H1 (cell line): Measurements from ENCODE around the gene CLMP. TPM values are rescaled to one million over a fixed set of nuclear protein-coding genes. Genes with fewer than 3 reads are reported as not detected.

Experiments used
- CTCF ChIA-PET: fragments of 300-600 bp; sonication (Branson Sonifier 250); formaldehyde crosslinking; loops from one replicate; lab custom pipeline; 2021; ENCODE audit not compliant: partially characterized antibody; lab: Charles Lee
- POLR2A ChIA-PET: fragments of 300-600 bp; sonication (Branson Sonifier 250); formaldehyde crosslinking; loops from one replicate; lab custom pipeline; 2021; ENCODE audit warnings: inconsistent platforms; ENCODE audit not compliant: partially characterized antibody; lab: Charles Lee
- DNase-seq, 2 experiments: peaks; one replicate each; pipeline versions ENCODE4 v3.0.0 to v3.0.0-alpha.2; 2010 to 2022; ENCODE audit warnings: low spot score in 2 of 2, low read depth in 1 of 2, mixed read lengths in 1 of 2
- FAIRE-seq: peaks from 2 replicates; lab custom pipeline; 2011; peaks lifted over from hg19 to GRCh38; lab: Jason Lieb, UNC
- H2AFZ ChIP-seq: 2 replicates; pipeline ENCODE4 v1.8.1; 2012; ENCODE audit warnings: low read length, inconsistent platforms
- H2AK5ac ChIP-seq: 2 replicates; pipeline ENCODE4 v1.6.1; 2013; ENCODE audit warnings: low read depth, low read length
- H2BK120ac ChIP-seq: replicated peaks from 2 replicates; pipeline ENCODE3; 2013; ENCODE audit warnings: low read depth, low read length, inconsistent platforms
- H2BK12ac ChIP-seq: 2 replicates; pipeline ENCODE4 v1.6.1; 2013; ENCODE audit warnings: low read depth, low read length
- H2BK15ac ChIP-seq: 2 replicates; pipeline ENCODE4 v1.6.1; 2013; ENCODE audit warnings: low read length
- H2BK20ac ChIP-seq: 2 replicates; pipeline ENCODE4 v1.6.1; 2013; ENCODE audit warnings: low read length
- H2BK5ac ChIP-seq: 2 replicates; pipeline ENCODE4 v1.6.1; 2013; ENCODE audit warnings: low read depth, low read length
- H3K14ac ChIP-seq: 2 replicates; pipeline ENCODE4 v1.6.1; 2013; ENCODE audit warnings: inconsistent platforms; ENCODE audit not compliant: insufficient read length
- H3K18ac ChIP-seq: 2 replicates; pipeline ENCODE4 v1.6.1; 2013; ENCODE audit warnings: low read length; ENCODE audit errors: extremely low read depth
- H3K23ac ChIP-seq: 2 replicates; pipeline ENCODE4 v1.6.1; 2013; ENCODE audit warnings: inconsistent platforms; ENCODE audit not compliant: insufficient read length
- H3K23me2 ChIP-seq: 2 replicates; pipeline ENCODE4 v1.6.1; 2013; ENCODE audit warnings: low read depth, low read length
- H3K27ac ChIP-seq: 2 replicates; pipeline ENCODE4 v1.6.1; 2011; ENCODE audit warnings: low read depth, low read length, inconsistent platforms
- H3K27me3 ChIP-seq, 4 experiments: replicated peaks in 1 of 4; 1 replicate in 1 of 4; 2 replicates in 3 of 4; pipeline versions ENCODE4 v1.6.1 to v1.8.1; 2011 to 2013; ENCODE audit warnings: low read length in 3 of 4, mild to moderate bottlenecking in 3 of 4, inconsistent platforms in 2 of 4, mixed read lengths in 2 of 4, moderate library complexity in 1 of 4; ENCODE audit not compliant: control insufficient read depth in 3 of 4, insufficient read depth in 3 of 4; ENCODE audit errors: extremely low read depth in 1 of 4
- H3K36me3 ChIP-seq, 4 experiments: 2 replicates each; pipeline versions ENCODE4 v1.6.1 to v1.8.1; 2011 to 2013; ENCODE audit warnings: mild to moderate bottlenecking in 4 of 4, low read length in 3 of 4, moderate library complexity in 2 of 4, control low read depth in 1 of 4, inconsistent platforms in 1 of 4; ENCODE audit not compliant: insufficient read depth in 4 of 4, control insufficient read depth in 2 of 4
- H3K4ac ChIP-seq: replicated peaks from 2 replicates; pipeline ENCODE3; 2013; ENCODE audit warnings: low read length, low read depth, mixed read lengths, inconsistent platforms; ENCODE audit not compliant: insufficient read length
- H3K4me1 ChIP-seq, 4 experiments: replicated peaks in 1 of 4; 1 replicate in 1 of 4; 2 replicates in 3 of 4; pipeline versions ENCODE4 v1.6.1 to v1.8.1; 2011 to 2013; ENCODE audit warnings: low read length in 3 of 4, inconsistent platforms in 2 of 4, mixed read lengths in 1 of 4; ENCODE audit not compliant: insufficient read depth in 4 of 4, control insufficient read depth in 3 of 4
- H3K4me2 ChIP-seq, 2 experiments: 2 replicates each; pipeline versions ENCODE4 v1.6.1 to v1.8.1; 2011 to 2013; ENCODE audit warnings: low read depth in 2 of 2, low read length in 2 of 2, control low read depth in 1 of 2, inconsistent platforms in 1 of 2, mild to moderate bottlenecking in 1 of 2; ENCODE audit not compliant: insufficient read depth in 1 of 2
- H3K4me3 ChIP-seq, 4 experiments: fragments of 200-600, 300-600 bp in 1 of 4; sonication (generic), shearing (Covaris generic), sonication (Bioruptor Twin) in 1 of 4; 2 replicates each; pipeline versions ENCODE4 v1.5.1 to v1.8.1; 2011 to 2016; ENCODE audit warnings: low read length in 4 of 4, low read depth in 3 of 4, control low read depth in 2 of 4, inconsistent platforms in 2 of 4, mild to moderate bottlenecking in 2 of 4, mixed read lengths in 1 of 4, moderate library complexity in 1 of 4; ENCODE audit not compliant: insufficient read depth in 2 of 4; ENCODE audit errors: extremely low read depth in 1 of 4
- H3K56ac ChIP-seq: replicated peaks from 2 replicates; pipeline ENCODE3; 2013; ENCODE audit warnings: low read depth, mild to moderate bottlenecking, mixed read lengths, low read length, inconsistent platforms; ENCODE audit not compliant: insufficient read length
- H3K79me1 ChIP-seq: 2 replicates; pipeline ENCODE4 v1.6.1; 2013; ENCODE audit warnings: low read depth, low read length, control low read depth
- H3K79me2 ChIP-seq, 2 experiments: 2 replicates each; pipeline versions ENCODE4 v1.6.1 to v1.8.1; 2012 to 2013; ENCODE audit warnings: low read length in 2 of 2, mild to moderate bottlenecking in 2 of 2, inconsistent platforms in 1 of 2; ENCODE audit not compliant: insufficient read depth in 2 of 2, control insufficient read depth in 1 of 2
- H3K9ac ChIP-seq, 4 experiments: replicated peaks in 1 of 4; 1 replicate in 1 of 4; 2 replicates in 3 of 4; pipeline versions ENCODE4 v1.6.1 to v1.8.1; 2011 to 2013; ENCODE audit warnings: low read depth in 3 of 4, low read length in 3 of 4, control low read depth in 2 of 4, mild to moderate bottlenecking in 2 of 4, moderate library complexity in 2 of 4, inconsistent platforms in 1 of 4; ENCODE audit errors: extremely low read depth in 1 of 4
- H3K9me3 ChIP-seq, 2 experiments: 2 replicates each; pipeline versions ENCODE4 v1.6.1 to v1.8.1; 2012 to 2013; ENCODE audit warnings: mild to moderate bottlenecking in 2 of 2, moderate library complexity in 2 of 2, control low read depth in 1 of 2, inconsistent platforms in 1 of 2, low read depth in 1 of 2, low read length in 1 of 2, mixed read lengths in 1 of 2; ENCODE audit not compliant: insufficient read depth in 2 of 2
- H4K20me1 ChIP-seq, 2 experiments: replicated peaks in 1 of 2; 2 replicates each; pipeline versions ENCODE3 to v1.8.1; 2011 to 2013; ENCODE audit warnings: inconsistent platforms in 2 of 2, low read length in 2 of 2, mild to moderate bottlenecking in 1 of 2; ENCODE audit not compliant: insufficient read depth in 2 of 2, control insufficient read depth in 1 of 2
- H4K5ac ChIP-seq: 2 replicates; pipeline ENCODE4 v1.6.1; 2013; ENCODE audit warnings: low read length, low read depth, mixed read lengths, inconsistent platforms; ENCODE audit not compliant: insufficient read length
- H4K8ac ChIP-seq: 2 replicates; pipeline ENCODE4 v1.8.0; 2013; ENCODE audit warnings: mild to moderate bottlenecking, moderate library complexity, low read length, inconsistent platforms; ENCODE audit not compliant: insufficient read depth; ENCODE audit errors: extremely low read depth
- H4K91ac ChIP-seq: replicated peaks from 2 replicates; pipeline ENCODE3; 2013; ENCODE audit warnings: low read length, mixed read lengths, inconsistent platforms; ENCODE audit not compliant: insufficient read length
- USF2 ChIP-seq: IDR thresholded peaks from 2 replicates; pipeline ENCODE4 v1.6.1; 2011; ENCODE audit warnings: low read length, improper control_type of control experiment
- WGBS, 2 experiments: shearing (Covaris generic) in 1 of 2; methylation state at CpG; one replicate each; pipeline versions ENCODE4 v1.1.6 to v1.1.7; 2013 to 2015; ENCODE audit warnings: low lambda C conversion rate in 2 of 2, mixed read lengths in 2 of 2, inconsistent platforms in 1 of 2, low coverage in 1 of 2, missing lambda C conversion rate in 1 of 2; ENCODE audit not compliant: insufficient replicate concordance in 2 of 2, insufficient coverage in 1 of 2, insufficient read length in 1 of 2; ENCODE audit errors: extremely low coverage in 1 of 2, missing lambda C conversion rate in 1 of 2; 5-methylcytosine and 5-hydroxymethylcytosine counted together
- polyA plus RNA-seq, 7 experiments: library from polyadenylated mRNA; depleted of rRNA in 3 of 7; stranded (reverse) in 5 of 7; unstranded in 2 of 7; fragments of >200 nt in 5 of 7; fragments of 200-250 nt in 2 of 7; gene quantifications; 1 replicate in 5 of 7; 2 replicates in 1 of 7; 4 replicates in 1 of 7; pipeline versions ENCODE4 v1.2.1 to v1.2.3, GENCODE V29; 2011 to 2013; ENCODE audit warnings: missing spikeins in 2 of 7, mixed read lengths in 2 of 7
- total RNA-seq: library from RNA; stranded (reverse); fragmentation: NEBNext Ultra II Directional; extraction: Animal tissue kit (Norgen Biotek cat#: 25700); gene quantifications from 2 replicates; pipeline ENCODE4 v1.2.1, GENCODE V29; 2021

Gene CLMP
- total and polyA plus RNA-seq, 2 of the 8 experiments (the other 6 are each of a cell fraction or from before 2014, with no cell fraction given), result 9.9 to 24.1 TPM

- no peak overlapping the region for H2BK20ac ChIP-seq
- no peak overlapping the region for H4K91ac ChIP-seq
- no peak overlapping the region for H2BK5ac ChIP-seq
- H3K36me3 ChIP-seq, result no peaks in the 10 kb centered on the region
- H3K27ac ChIP-seq, result no peak overlapping the region
- no peak overlapping the region for H2BK15ac ChIP-seq
- H3K18ac ChIP-seq, result no peak overlapping the region
- H4K8ac ChIP-seq, result no peak overlapping the region
- no peak overlapping the region for H4K5ac ChIP-seq
- H3K14ac ChIP-seq, result no peak overlapping the region
- H3K27me3 ChIP-seq, result no peaks in the 10 kb centered on the region
- no peak for TF ChIP-seq USF2
- TF ChIP-seq, all 59 proteins: peak for 0
- no peak for DNase-seq
- no peaks in the 10 kb centered on the region for H3K4me1 ChIP-seq
- H2AK5ac ChIP-seq, result no peak overlapping the region
- ChIA-PET POLR2A (interaction anchor here (0.6 to 8.5 kb wide), 4 partner anchors 10 to 201 kb away, joined by 3 to 54 read pairs (median 4); partner anchors contain the start of gene HSPA8), CTCF (interaction anchor here (0.5 to 4.9 kb wide), 21 partner anchors 8 to 308 kb away, joined by 3 to 26 read pairs (median 5); no protein-coding TSS in a partner anchor)
- no peak overlapping the region for H2AFZ ChIP-seq
- no peak overlapping the region for H3K4me2 ChIP-seq
- no peak overlapping the region for H3K4me3 ChIP-seq
- H3K9me3 ChIP-seq, result no peaks in the 10 kb centered on the region
- no peak overlapping the region for H3K4ac ChIP-seq
- WGBS, 2 experiments, result 80% methylated on average over 5 of the region's 5 CpGs; no CpG with 5 or more reads in 1 of the 2 experiments
- H2BK12ac ChIP-seq, result no peak overlapping the region
- H3K9ac ChIP-seq, result no peak overlapping the region
- no peak overlapping the region for H2BK120ac ChIP-seq
- H3K79me1 ChIP-seq, result no peaks in the 10 kb centered on the region
- H3K23me2 ChIP-seq, result no peaks in the 10 kb centered on the region
- no peaks in the 10 kb centered on the region for H3K79me2 ChIP-seq
- H3K56ac ChIP-seq, result no peak overlapping the region
- no peak for FAIRE-seq
- no peak overlapping the region for H3K23ac ChIP-seq
- H4K20me1 ChIP-seq, result no peaks in the 10 kb centered on the region
These were observed 148.4 kb downstream of the CLMP start for GRCh38 chr11:123046473-123047259.
